WTC11 (cell line): ENCODE data around the gene C2orf80. TPM values are rescaled to one million over a fixed set of nuclear protein-coding genes. Genes with fewer than 3 reads are reported as not detected.

Experiments used
- ATAC-seq: fragments of 200-7000 bp; cut with Tn5 transposase; 2 replicates; pipeline ENCODE4 v1.10.0; 2021; ENCODE audit warnings: mild to moderate bottlenecking, moderate library complexity
- CTCF ChIA-PET: fragments of 300-600 bp; sonication (Branson Sonifier 250); formaldehyde crosslinking; loops from one replicate; lab custom pipeline; 2021; ENCODE audit warnings: antibody characterized with exemption; lab: Charles Lee
- POLR2A ChIA-PET: fragments of 350-600 bp; sonication (Branson Sonifier 250); formaldehyde crosslinking; loops from one replicate; lab custom pipeline; 2021; ENCODE audit warnings: antibody characterized with exemption; lab: Charles Lee
- DNase-seq: peaks from one replicate; pipeline ENCODE4 v3.0.0; 2021; ENCODE audit warnings: low spot score
- H3K27ac Mint-ChIP-seq: 2 replicates; pipeline ENCODE4 v1.8.0; 2021; ENCODE audit warnings: mixed read lengths
- H3K27me3 Mint-ChIP-seq: 2 replicates; pipeline ENCODE4 v1.8.0; 2021; ENCODE audit warnings: low read depth, mild to moderate bottlenecking, moderate library complexity, mixed read lengths
- H3K36me3 Mint-ChIP-seq: 2 replicates; pipeline ENCODE4 v1.8.0; 2021; ENCODE audit warnings: mixed read lengths
- H3K4me1 Mint-ChIP-seq: 2 replicates; pipeline ENCODE4 v1.8.0; 2022; ENCODE audit warnings: mixed read lengths
- H3K4me3 Mint-ChIP-seq: 2 replicates; pipeline ENCODE4 v1.8.0; 2021; ENCODE audit warnings: mild to moderate bottlenecking, moderate library complexity, mixed read lengths
- H3K9me3 Mint-ChIP-seq: 2 replicates; pipeline ENCODE4 v1.8.0; 2021; ENCODE audit warnings: mixed read lengths
- CBFB ChIP-seq: sonication (generic); formaldehyde crosslinking; IDR thresholded peaks from 2 replicates; pipeline ENCODE4 v1.8.1; 2022; ENCODE audit warnings: mild to moderate bottlenecking, low read depth, missing genetic modification reagents
- E2F1 ChIP-seq: sonication (generic); formaldehyde crosslinking; IDR thresholded peaks from 2 replicates; pipeline ENCODE4 v1.8.0; 2022; ENCODE audit warnings: mild to moderate bottlenecking, missing genetic modification reagents
- E2F5 ChIP-seq: sonication (generic); formaldehyde crosslinking; IDR thresholded peaks from 2 replicates; pipeline ENCODE4 v1.8.1; 2022; ENCODE audit warnings: mild to moderate bottlenecking, moderate library complexity, missing genetic modification reagents
- ERG ChIP-seq: fragments of 250-450 bp; sonication (Bioruptor Pico); IDR thresholded peaks from 2 replicates; pipeline ENCODE4 v1.8.0; 2021; ENCODE audit warnings: mild to moderate bottlenecking
- FOXP1 ChIP-seq: sonication (generic); formaldehyde crosslinking; IDR thresholded peaks from 2 replicates; pipeline ENCODE4 v1.8.0; 2022; ENCODE audit warnings: missing genetic modification reagents, mild to moderate bottlenecking, moderate library complexity, borderline replicate concordance
- HMGA2 ChIP-seq: fragments of 250-450 bp; sonication (Bioruptor Pico); IDR thresholded peaks from 2 replicates; pipeline ENCODE4 v1.4.0; 2021; ENCODE audit warnings: mild to moderate bottlenecking, moderate library complexity
- MXD4 ChIP-seq: fragments of 250-450 bp; sonication (Bioruptor Pico); IDR thresholded peaks from 2 replicates; pipeline ENCODE4 v1.8.0; 2021; ENCODE audit warnings: mild to moderate bottlenecking, moderate library complexity, borderline replicate concordance
- NFATC4 ChIP-seq: fragments of 250-450 bp; sonication (Bioruptor Pico); IDR thresholded peaks from 2 replicates; pipeline ENCODE4 v1.9.0; 2021; ENCODE audit warnings: mild to moderate bottlenecking
- NR3C1 ChIP-seq: sonication (generic); formaldehyde crosslinking; conservative IDR thresholded peaks from 2 replicates; pipeline ENCODE4 v1.8.1; 2023; ENCODE audit warnings: low read depth, mild to moderate bottlenecking, missing genetic modification reagents
- RORB ChIP-seq: fragments of 250-450 bp; sonication (Bioruptor Pico); IDR thresholded peaks from 2 replicates; pipeline ENCODE4 v1.9.0; 2021; ENCODE audit warnings: mild to moderate bottlenecking
- SP1 ChIP-seq: sonication (generic); formaldehyde crosslinking; conservative IDR thresholded peaks from 2 replicates; pipeline ENCODE4 v1.8.1; 2022; ENCODE audit warnings: missing genetic modification reagents
- TEAD4 ChIP-seq: sonication (generic); formaldehyde crosslinking; IDR thresholded peaks from 2 replicates; pipeline ENCODE4 v1.8.0; 2022; ENCODE audit warnings: mild to moderate bottlenecking, missing genetic modification reagents
- ZBTB21 ChIP-seq: sonication (generic); formaldehyde crosslinking; IDR thresholded peaks from 2 replicates; pipeline ENCODE4 v1.8.1; 2023; ENCODE audit warnings: mild to moderate bottlenecking, missing genetic modification reagents, borderline replicate concordance
- ZNF512 ChIP-seq: sonication (generic); formaldehyde crosslinking; IDR thresholded peaks from 2 replicates; pipeline ENCODE4 v1.8.1; 2022; ENCODE audit warnings: missing genetic modification reagents, borderline replicate concordance
- ZSCAN18 ChIP-seq: fragments of 250-450 bp; sonication (Bioruptor Pico); IDR thresholded peaks from 2 replicates; pipeline ENCODE4 v2.1.2; 2022; ENCODE audit warnings: mild to moderate bottlenecking, moderate library complexity
- total RNA-seq: library from RNA; stranded (reverse); gene quantifications from 3 replicates; pipeline ENCODE4 v1.2.3, GENCODE V29; 2021
- TF ChIP-seq, protein P1 (sequence below): sonication (generic); formaldehyde crosslinking; conservative IDR thresholded peaks from 2 replicates; pipeline ENCODE4 v1.8.1; 2022; ENCODE audit warnings: mild to moderate bottlenecking, missing genetic modification reagents
- TF ChIP-seq, protein P2 (sequence below): sonication (generic); formaldehyde crosslinking; IDR thresholded peaks from 2 replicates; pipeline ENCODE4 v1.8.1; 2023; ENCODE audit warnings: mild to moderate bottlenecking, missing genetic modification reagents
- TF ChIP-seq, protein P3 (sequence below): sonication (generic); formaldehyde crosslinking; IDR thresholded peaks from 2 replicates; pipeline ENCODE4 v1.8.0; 2022; ENCODE audit warnings: mild to moderate bottlenecking, missing genetic modification reagents
- TF ChIP-seq, protein P4 (sequence below): sonication (generic); formaldehyde crosslinking; IDR thresholded peaks from 2 replicates; pipeline ENCODE4 v1.8.1; 2022; ENCODE audit warnings: low read depth, missing genetic modification reagents, borderline replicate concordance
- TF ChIP-seq, protein P5 (sequence below): fragments of 250-450 bp; sonication (Bioruptor Pico); IDR thresholded peaks from 2 replicates; pipeline ENCODE4 v1.9.0; 2021; ENCODE audit warnings: mild to moderate bottlenecking

Gene C2orf80
- total RNA-seq, 1 experiment from 2014 or later: 0.87 TPM

DNA sequence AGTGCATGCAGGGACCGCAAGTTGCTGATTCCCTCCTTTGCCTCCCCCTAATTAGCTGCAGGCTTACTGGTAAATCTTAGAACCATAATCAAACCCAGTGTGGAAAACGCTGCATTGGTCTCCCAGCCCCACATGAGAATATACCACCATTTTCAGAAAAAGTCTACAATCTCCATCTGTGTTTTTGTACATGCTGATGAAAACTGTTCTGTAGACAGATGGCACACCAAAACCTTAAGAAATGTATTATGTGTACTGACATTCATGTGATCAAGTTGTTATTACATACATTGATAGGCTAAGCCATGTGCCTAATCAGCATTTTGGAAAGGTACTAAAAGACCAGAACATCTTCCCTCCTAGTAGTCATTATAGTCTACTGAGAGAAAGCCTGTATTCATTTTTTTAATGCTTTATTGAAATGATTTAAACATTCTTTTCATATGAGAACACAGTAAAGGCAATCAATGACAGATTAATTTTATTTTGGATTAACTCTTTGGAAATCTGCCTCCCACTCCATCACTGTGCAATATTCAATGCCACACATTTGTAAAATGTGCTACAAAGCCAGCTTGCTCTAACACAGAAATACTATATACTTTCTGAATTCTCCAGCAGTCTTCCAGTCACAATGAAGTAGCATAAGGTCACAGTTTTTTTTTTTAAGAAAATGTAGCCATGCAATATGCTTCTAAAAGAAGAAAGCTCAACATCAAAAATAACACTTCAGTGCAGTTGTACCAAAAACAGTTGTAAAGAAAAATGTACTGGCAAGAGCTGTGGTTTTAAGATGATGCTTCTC lies 24.7 kb downstream of the C2orf80 start (continued):
- TF ChIP-seq, protein P1, sequence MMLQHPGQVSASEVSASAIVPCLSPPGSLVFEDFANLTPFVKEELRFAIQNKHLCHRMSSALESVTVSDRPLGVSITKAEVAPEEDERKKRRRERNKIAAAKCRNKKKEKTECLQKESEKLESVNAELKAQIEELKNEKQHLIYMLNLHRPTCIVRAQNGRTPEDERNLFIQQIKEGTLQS (CRISPR knock-in tag): no peak

GRCh38 chr2:208163489-208163888 lies 26.3 kb downstream of the C2orf80 start, which contains the start of gene CRYGA:
TSS of gene CRYGA (minus strand) at chr2:208163589. CDS start at chr2:208163556, 33 bp downstream.
- Mint-ChIP-seq H3K27ac (no peak within 1 kb of the TSS), H3K9me3 (no peaks in the 10 kb centered on the region), H3K4me3 (no peak within 1 kb of the TSS), H3K36me3 (no peaks in the 10 kb centered on the region), H3K4me1 (peaks cover 12% of the 10 kb centered on the region), H3K27me3 (no peaks in the 10 kb centered on the region)
- DNase-seq (no peak), ATAC-seq (no peak)
- CTCF ChIA-PET: interaction anchor here (0.9 to 1.4 kb wide), 3 partner anchors 12 to 92 kb away, joined by 3 to 10 read pairs (median 3); partner anchors contain the start of gene IDH1
- no peak for TF ChIP-seq E2F1 (CRISPR knock-in tag)
- no peak for TF ChIP-seq RORB (CRISPR knock-in tag)
- TF ChIP-seq NR3C1 (CRISPR knock-in tag): no peak
- TF ChIP-seq, protein P2, sequence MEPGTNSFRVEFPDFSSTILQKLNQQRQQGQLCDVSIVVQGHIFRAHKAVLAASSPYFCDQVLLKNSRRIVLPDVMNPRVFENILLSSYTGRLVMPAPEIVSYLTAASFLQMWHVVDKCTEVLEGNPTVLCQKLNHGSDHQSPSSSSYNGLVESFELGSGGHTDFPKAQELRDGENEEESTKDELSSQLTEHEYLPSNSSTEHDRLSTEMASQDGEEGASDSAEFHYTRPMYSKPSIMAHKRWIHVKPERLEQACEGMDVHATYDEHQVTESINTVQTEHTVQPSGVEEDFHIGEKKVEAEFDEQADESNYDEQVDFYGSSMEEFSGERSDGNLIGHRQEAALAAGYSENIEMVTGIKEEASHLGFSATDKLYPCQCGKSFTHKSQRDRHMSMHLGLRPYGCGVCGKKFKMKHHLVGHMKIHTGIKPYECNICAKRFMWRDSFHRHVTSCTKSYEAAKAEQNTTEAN (CRISPR knock-in tag): no peak
- no peak for TF ChIP-seq ZNF512
- POLR2A ChIA-PET: no interaction called here

DNA sequence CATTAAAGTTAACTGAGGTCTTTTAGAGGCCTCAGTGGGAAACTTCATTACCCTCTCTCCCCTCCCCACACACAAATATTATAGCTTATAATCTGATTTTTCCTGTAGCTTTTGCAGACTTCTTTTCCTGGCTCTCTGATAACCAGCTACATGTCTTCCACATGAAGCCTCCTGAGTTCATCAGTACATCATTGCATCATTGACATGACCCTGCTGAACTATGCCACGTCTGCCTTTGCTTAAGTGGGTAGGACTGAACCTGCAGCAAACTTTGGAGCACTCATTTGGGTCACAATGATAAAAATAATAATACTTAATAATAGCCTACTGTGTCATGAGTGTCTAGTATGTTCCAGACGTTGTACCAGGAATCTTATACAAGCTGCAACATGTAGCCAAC lies 33.4 kb downstream of the C2orf80 start:
- CTCF ChIA-PET: interaction anchor here (0.6 to 1.3 kb wide), 2 partner anchors 98 to 819 kb away, joined by 3 to 5 read pairs; partner anchors contain the start of gene IDH1
- POLR2A ChIA-PET: interaction anchor here (1.3 kb wide), 1 partner anchor 98 kb away, joined by 3 read pairs; the partner anchor contains the start of gene IDH1
- no peaks in the 10 kb centered on the region for H3K4me1 Mint-ChIP-seq
- TF ChIP-seq TEAD4 (CRISPR knock-in tag) (no peak), MXD4 (no peak), NFATC4 (no peak), CBFB (CRISPR knock-in tag) (no peak), ZSCAN18 (CRISPR knock-in tag) (no peak), ZBTB21 (no peak), HMGA2 (CRISPR knock-in tag) (no peak), E2F5 (CRISPR knock-in tag) (no peak), FOXP1 (CRISPR knock-in tag) (no peak), SP1 (CRISPR knock-in tag) (no peak), ERG (CRISPR knock-in tag) (no peak)
- TF ChIP-seq, protein P3, sequence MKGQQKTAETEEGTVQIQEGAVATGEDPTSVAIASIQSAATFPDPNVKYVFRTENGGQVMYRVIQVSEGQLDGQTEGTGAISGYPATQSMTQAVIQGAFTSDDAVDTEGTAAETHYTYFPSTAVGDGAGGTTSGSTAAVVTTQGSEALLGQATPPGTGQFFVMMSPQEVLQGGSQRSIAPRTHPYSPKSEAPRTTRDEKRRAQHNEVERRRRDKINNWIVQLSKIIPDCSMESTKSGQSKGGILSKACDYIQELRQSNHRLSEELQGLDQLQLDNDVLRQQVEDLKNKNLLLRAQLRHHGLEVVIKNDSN: no peak
- TF ChIP-seq, protein P4, sequence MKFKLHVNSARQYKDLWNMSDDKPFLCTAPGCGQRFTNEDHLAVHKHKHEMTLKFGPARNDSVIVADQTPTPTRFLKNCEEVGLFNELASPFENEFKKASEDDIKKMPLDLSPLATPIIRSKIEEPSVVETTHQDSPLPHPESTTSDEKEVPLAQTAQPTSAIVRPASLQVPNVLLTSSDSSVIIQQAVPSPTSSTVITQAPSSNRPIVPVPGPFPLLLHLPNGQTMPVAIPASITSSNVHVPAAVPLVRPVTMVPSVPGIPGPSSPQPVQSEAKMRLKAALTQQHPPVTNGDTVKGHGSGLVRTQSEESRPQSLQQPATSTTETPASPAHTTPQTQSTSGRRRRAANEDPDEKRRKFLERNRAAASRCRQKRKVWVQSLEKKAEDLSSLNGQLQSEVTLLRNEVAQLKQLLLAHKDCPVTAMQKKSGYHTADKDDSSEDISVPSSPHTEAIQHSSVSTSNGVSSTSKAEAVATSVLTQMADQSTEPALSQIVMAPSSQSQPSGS (CRISPR knock-in tag): no peak
- TF ChIP-seq, protein P5, sequence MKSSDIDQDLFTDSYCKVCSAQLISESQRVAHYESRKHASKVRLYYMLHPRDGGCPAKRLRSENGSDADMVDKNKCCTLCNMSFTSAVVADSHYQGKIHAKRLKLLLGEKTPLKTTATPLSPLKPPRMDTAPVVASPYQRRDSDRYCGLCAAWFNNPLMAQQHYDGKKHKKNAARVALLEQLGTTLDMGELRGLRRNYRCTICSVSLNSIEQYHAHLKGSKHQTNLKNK (CRISPR knock-in tag): no peak

More for the DNA sequence above, 33.4 kb downstream of the C2orf80 start:
- no peak overlapping the region for H3K4me3 Mint-ChIP-seq
- H3K27ac Mint-ChIP-seq: no peak overlapping the region
- DNase-seq: no peak
- peaks cover 7% of the 10 kb centered on the region for H3K36me3 Mint-ChIP-seq
- no peaks in the 10 kb centered on the region; the same call in 1 of the 2 replicates for H3K27me3 Mint-ChIP-seq
- peaks cover 23% of the 10 kb centered on the region for H3K9me3 Mint-ChIP-seq
- ATAC-seq: no peak
